DOHH2 (cell line): ENCODE results near the gene CPAMD8.

Experiments used
- CTCF ChIP-seq: fragments of 200-600 bp; sonication (generic); IDR thresholded peaks from one replicate; pipeline ENCODE4 v1.5.1; 2014; ENCODE audit warnings: antibody characterized with exemption, mild to moderate bottlenecking, low read depth, low read length; ENCODE audit not compliant: poor library complexity, severe bottlenecking
- EZH2phosphoT487 ChIP-seq: fragments of 200-600 bp; sonication (generic); IDR thresholded peaks from 2 replicates; pipeline ENCODE4 v1.6.1; 2017; ENCODE audit warnings: borderline replicate concordance, mild to moderate bottlenecking, antibody characterized with exemption, low read length, moderate library complexity, mixed read lengths

DNA sequence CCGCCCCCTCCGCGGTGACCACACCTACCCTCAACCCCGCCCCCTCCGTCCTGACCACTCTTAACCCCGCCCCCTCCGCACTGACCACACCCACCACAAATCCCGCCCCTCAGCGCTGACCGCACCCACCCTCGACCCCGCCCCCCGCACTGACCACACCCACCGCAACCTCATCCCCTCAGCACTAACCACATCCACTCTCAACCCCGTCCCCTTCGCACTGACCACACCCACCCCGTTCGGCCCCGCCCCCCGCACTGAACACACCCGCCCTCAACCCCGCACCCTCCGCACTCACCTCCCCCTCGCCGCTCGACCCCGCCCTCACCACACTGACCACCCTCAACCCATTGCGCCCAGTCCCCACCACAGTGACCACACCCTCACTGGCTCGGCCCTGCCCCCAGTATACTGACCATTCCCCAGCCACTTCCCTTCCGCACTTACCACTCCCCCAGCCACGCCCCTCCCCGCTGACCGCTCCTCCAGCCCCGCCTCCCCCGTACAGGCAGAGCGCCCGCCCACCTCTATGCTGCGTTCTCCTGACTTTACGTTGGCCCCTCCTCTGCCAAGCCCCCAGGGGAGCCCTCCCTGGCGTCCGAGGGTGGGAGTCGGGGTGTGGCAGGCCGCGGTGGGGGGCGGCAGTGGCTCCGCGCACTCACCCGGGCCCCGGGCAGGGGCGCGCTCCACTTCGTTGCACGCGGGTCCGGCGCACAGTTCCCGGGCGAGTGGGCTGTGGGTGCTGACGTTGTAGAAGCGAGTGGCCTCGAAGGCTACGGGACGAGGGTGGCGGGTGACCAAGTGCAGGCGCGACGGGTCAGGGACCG is 129.4 kb downstream of the CPAMD8 start:
- TF ChIP-seq CTCF (no peak), EZH2phosphoT487 (no peak)
